Neural cell (in vitro differentiated cells): ENCODE measurements around the gene ABCG5. TPM values are rescaled to one million over a fixed set of nuclear protein-coding genes. Genes with fewer than 3 reads are reported as not detected.

Source experiments
- H2AFZ ChIP-seq: fragments of 200-600, 300-800 bp; sonication (generic), shearing (Covaris generic); 2 replicates; pipeline ENCODE4 v1.6.0; 2014; ENCODE audit warnings: low read depth, mild to moderate bottlenecking, antibody characterized with exemption, low read length, moderate library complexity
- H3F3A ChIP-seq: fragments of 200-600 bp; shearing (Covaris generic); 2 replicates; pipeline ENCODE4 v1.6.1; 2016; ENCODE audit warnings: mild to moderate bottlenecking, moderate library complexity, mixed read lengths, antibody characterized with exemption, low read length; ENCODE audit not compliant: insufficient read depth, poor library complexity, severe bottlenecking
- H3K27ac ChIP-seq: fragments of 200-600, 300-800 bp; sonication (generic), shearing (Covaris generic); 2 replicates; pipeline ENCODE4 v1.5.1; 2014; ENCODE audit warnings: mild to moderate bottlenecking, low read length, moderate library complexity
- H3K27me3 ChIP-seq: fragments of 300-800, 200-600 bp; sonication (generic), shearing (Covaris generic); 2 replicates; pipeline ENCODE4 v1.6.0; 2014; ENCODE audit warnings: mild to moderate bottlenecking, low read depth, low read length, moderate library complexity; ENCODE audit not compliant: insufficient read depth
- H3K36me3 ChIP-seq: fragments of 300-800, 200-600 bp; sonication (generic), shearing (Covaris generic); 2 replicates; pipeline ENCODE4 v1.5.1; 2014; ENCODE audit warnings: mild to moderate bottlenecking, antibody characterized with exemption, low read length, moderate library complexity; ENCODE audit not compliant: insufficient read depth
- H3K4me2 ChIP-seq: fragments of 300-800, 200-600 bp; sonication (generic), shearing (Covaris generic); 2 replicates; pipeline ENCODE4 v1.6.0; 2014; ENCODE audit warnings: mild to moderate bottlenecking, low read length
- H3K4me3 ChIP-seq: fragments of 300-800, 200-600 bp; sonication (generic), shearing (Covaris generic); 2 replicates; pipeline ENCODE4 v1.5.1; 2014; ENCODE audit warnings: mild to moderate bottlenecking, low read length, moderate library complexity
- H3K79me2 ChIP-seq: fragments of 200-600 bp; shearing (Covaris generic); replicated peaks from 2 replicates; pipeline ENCODE4 v1.6.0; 2014; ENCODE audit warnings: mild to moderate bottlenecking, low read length, moderate library complexity; ENCODE audit not compliant: insufficient read depth
- H3K9ac ChIP-seq: fragments of 300-800, 200-600 bp; sonication (generic), shearing (Covaris generic); 2 replicates; pipeline ENCODE4 v1.6.1; 2016; ENCODE audit warnings: mild to moderate bottlenecking, low read length, mixed read lengths
- H3K9me2 ChIP-seq: fragments of 200-600 bp; shearing (Covaris generic); 2 replicates; pipeline ENCODE4 v1.6.1; 2016; ENCODE audit warnings: mild to moderate bottlenecking, low read length, mixed read lengths; ENCODE audit not compliant: insufficient read depth
- H3K9me3 ChIP-seq: fragments of 200-600, 300-800 bp; sonication (generic), shearing (Covaris generic); 2 replicates; pipeline ENCODE4 v1.6.1; 2016; ENCODE audit warnings: mild to moderate bottlenecking, mixed run types, low read length, moderate library complexity, mixed read lengths
- H4K20me1 ChIP-seq: fragments of 200-600 bp; shearing (Covaris generic); 2 replicates; pipeline ENCODE4 v1.6.1; 2016; ENCODE audit warnings: mild to moderate bottlenecking, mixed run types; ENCODE audit not compliant: insufficient read depth
- CTCF ChIP-seq: fragments of 450-650 bp; IDR thresholded peaks from 2 replicates; pipeline ENCODE4 v1.5.1; 2014; ENCODE audit warnings: antibody characterized with exemption, mild to moderate bottlenecking, moderate library complexity; ENCODE audit not compliant: poor library complexity, severe bottlenecking
- EP300 ChIP-seq: fragments of 450-650 bp; conservative IDR thresholded peaks from 2 replicates; pipeline ENCODE4 v1.6.1; 2014; ENCODE audit warnings: antibody characterized with exemption, mild to moderate bottlenecking, moderate library complexity; ENCODE audit not compliant: poor library complexity, severe bottlenecking
- EZH2 ChIP-seq: fragments of 200-600, 300-800 bp; shearing (Covaris generic), sonication (generic); IDR thresholded peaks from 2 replicates; pipeline ENCODE4 v1.6.1; 2014; ENCODE audit warnings: antibody characterized with exemption, low read length, borderline replicate concordance, mild to moderate bottlenecking; ENCODE audit not compliant: insufficient read depth, poor library complexity, severe bottlenecking
- MXI1 ChIP-seq: fragments of 450-650 bp; conservative IDR thresholded peaks from 2 replicates; pipeline ENCODE4 v1.6.1; 2014; ENCODE audit warnings: antibody characterized with exemption, mild to moderate bottlenecking; ENCODE audit not compliant: poor library complexity, severe bottlenecking
- POLR2AphosphoS5 ChIP-seq: IDR thresholded peaks from 2 replicates; pipeline ENCODE4 v1.6.1; 2012
- RAD21 ChIP-seq: fragments of 450-650 bp; conservative IDR thresholded peaks from 2 replicates; pipeline ENCODE4 v1.6.1; 2014; ENCODE audit warnings: antibody characterized with exemption, mild to moderate bottlenecking, moderate library complexity
- REST ChIP-seq: IDR thresholded peaks from 2 replicates; pipeline ENCODE4 v1.6.1; 2012; ENCODE audit warnings: borderline replicate concordance
- SMC3 ChIP-seq: fragments of 450-650 bp; conservative IDR thresholded peaks from 2 replicates; pipeline ENCODE4 v1.6.1; 2014; ENCODE audit warnings: antibody characterized with exemption, mild to moderate bottlenecking, moderate library complexity; ENCODE audit not compliant: poor library complexity
- TAF1 ChIP-seq: IDR thresholded peaks from 2 replicates; pipeline ENCODE4 v1.6.1; 2012; ENCODE audit warnings: low read depth
- polyA plus RNA-seq: library from polyadenylated mRNA; depleted of rRNA; stranded (reverse); fragments of >200 nt; gene quantifications from 2 replicates; pipeline ENCODE4 v1.2.3, GENCODE V29; 2014

Gene ABCG5
- polyA plus RNA-seq, 1 donor from 2014 or later = not detected

GRCh38 chr2:43841949-43842865 lies 3.6 kb upstream of the ABCG5 start:
- no peak overlapping the region for H3K4me2 ChIP-seq
- H2AFZ ChIP-seq = no peak overlapping the region
- TF ChIP-seq EP300 (no peak), POLR2AphosphoS5 (no peak)
- no peak overlapping the region for H3K27ac ChIP-seq
- H3K9ac ChIP-seq = no peak overlapping the region
- no peaks in the 10 kb centered on the region for H4K20me1 ChIP-seq
- H3K27me3 ChIP-seq = no peaks in the 10 kb centered on the region
- no peak overlapping the region for H3K4me3 ChIP-seq
- no peaks in the 10 kb centered on the region for H3K9me2 ChIP-seq
- H3K9me3 ChIP-seq = no peaks in the 10 kb centered on the region
- H3K79me2 ChIP-seq = no peaks in the 10 kb centered on the region
- H3F3A ChIP-seq = no peaks in the 10 kb centered on the region
- H3K36me3 ChIP-seq = no peaks in the 10 kb centered on the region

- Histone ChIP-seq H3K27me3 (no peaks in the 10 kb centered on the region), H3K4me3 (no peak overlapping the region), H2AFZ (no peak overlapping the region), H3K79me2 (no peaks in the 10 kb centered on the region), H3K27ac (no peak overlapping the region), H3F3A (no peaks in the 10 kb centered on the region), H3K4me2 (no peak overlapping the region), H3K9me3 (no peaks in the 10 kb centered on the region), H3K9me2 (no peaks in the 10 kb centered on the region), H4K20me1 (no peaks in the 10 kb centered on the region), H3K36me3 (no peaks in the 10 kb centered on the region), H3K9ac (no peak overlapping the region)
- TF ChIP-seq EP300 (no peak), RAD21 (no peak), POLR2AphosphoS5 (no peak), REST (no peak), CTCF (no peak), MXI1 (no peak), TAF1 (no peak), SMC3 (no peak), EZH2 (no peak)
Observed at GRCh38 chr2:43840965-43841364, 2.3 kb upstream of the ABCG5 start.
